H9 (cell line): ENCODE data around the gene MSI2. TPM values are rescaled to one million over a fixed set of nuclear protein-coding genes. Genes with fewer than 3 reads are reported as not detected.

ENCODE experiments used
- DNase-seq: peaks from one replicate; pipeline ENCODE4 v3.0.0-alpha.2; 2017
- H2AFZ ChIP-seq: one replicate; pipeline ENCODE4 v1.6.1; 2013; ENCODE audit warnings: mild to moderate bottlenecking, low read length, control low read depth, moderate library complexity
- H2AK5ac ChIP-seq: 2 replicates; pipeline ENCODE4 v1.6.1; 2013; ENCODE audit warnings: low read length, control low read depth, mixed read lengths; ENCODE audit not compliant: insufficient read length
- H2BK120ac ChIP-seq: one replicate; pipeline ENCODE4 v1.6.1; 2013; ENCODE audit warnings: low read depth, mild to moderate bottlenecking, low read length, control low read depth, inconsistent platforms; ENCODE audit not compliant: poor library complexity, severe bottlenecking
- H2BK12ac ChIP-seq: 2 replicates; pipeline ENCODE4 v1.6.1; 2013; ENCODE audit warnings: low read length, control low read depth, mixed read lengths, low read depth; ENCODE audit not compliant: insufficient read length
- H2BK15ac ChIP-seq: 2 replicates; pipeline ENCODE4 v1.6.1; 2013; ENCODE audit warnings: low read depth, low read length, control low read depth
- H2BK20ac ChIP-seq: one replicate; pipeline ENCODE4 v1.6.1; 2013; ENCODE audit warnings: low read depth, mild to moderate bottlenecking, low read length, control low read depth, inconsistent platforms; ENCODE audit not compliant: poor library complexity, severe bottlenecking
- H2BK5ac ChIP-seq: 2 replicates; pipeline ENCODE4 v1.6.1; 2013; ENCODE audit warnings: low read length, control low read depth, mixed read lengths; ENCODE audit not compliant: insufficient read length
- H3K14ac ChIP-seq: 2 replicates; pipeline ENCODE4 v1.6.1; 2013; ENCODE audit warnings: low read length, control low read depth; ENCODE audit not compliant: insufficient read depth
- H3K18ac ChIP-seq: 2 replicates; pipeline ENCODE4 v1.6.1; 2013; ENCODE audit warnings: low read depth, mild to moderate bottlenecking, mixed read lengths, low read length, control low read depth; ENCODE audit not compliant: insufficient read length
- H3K23ac ChIP-seq: 2 replicates; pipeline ENCODE4 v1.6.1; 2013; ENCODE audit warnings: low read length, control low read depth, mixed read lengths, low read depth; ENCODE audit not compliant: insufficient read length
- H3K23me2 ChIP-seq: 2 replicates; pipeline ENCODE4 v1.6.1; 2013; ENCODE audit warnings: low read depth, mild to moderate bottlenecking, mixed read lengths, low read length, control low read depth; ENCODE audit not compliant: insufficient read length, poor library complexity, severe bottlenecking
- H3K27ac ChIP-seq: 2 replicates; pipeline ENCODE4 v1.5.1; 2013; ENCODE audit warnings: low read length, control low read depth, mixed read lengths, low read depth; ENCODE audit not compliant: insufficient read length
- H3K27me3 ChIP-seq: 2 replicates; pipeline ENCODE4 v1.6.1; 2013; ENCODE audit warnings: low read length, control low read depth, inconsistent platforms; ENCODE audit not compliant: insufficient read depth
- H3K4ac ChIP-seq: 2 replicates; pipeline ENCODE4 v1.6.1; 2013; ENCODE audit warnings: low read depth, mild to moderate bottlenecking, control low read depth, inconsistent platforms, low read length, moderate library complexity
- H3K4me1 ChIP-seq: 2 replicates; pipeline ENCODE4 v1.6.1; 2013; ENCODE audit warnings: low read length, control low read depth, inconsistent platforms; ENCODE audit not compliant: insufficient read depth
- H3K4me2 ChIP-seq: 2 replicates; pipeline ENCODE4 v1.6.1; 2013; ENCODE audit warnings: low read length, control low read depth, mixed read lengths; ENCODE audit not compliant: insufficient read length, insufficient read depth
- H3K56ac ChIP-seq: 2 replicates; pipeline ENCODE4 v1.6.1; 2013; ENCODE audit warnings: low read depth, mild to moderate bottlenecking, mixed read lengths, low read length, control low read depth; ENCODE audit not compliant: insufficient read length
- H3K79me1 ChIP-seq: 2 replicates; pipeline ENCODE4 v1.6.1; 2013; ENCODE audit warnings: low read depth, mild to moderate bottlenecking, moderate library complexity, low read length, control low read depth, inconsistent platforms; ENCODE audit not compliant: insufficient read depth, poor library complexity, severe bottlenecking
- H3K79me2 ChIP-seq: 2 replicates; pipeline ENCODE4 v1.6.1; 2013; ENCODE audit warnings: low read length, control low read depth, inconsistent platforms; ENCODE audit not compliant: insufficient read depth
- H3K9ac ChIP-seq: 2 replicates; pipeline ENCODE4 v1.6.1; 2013; ENCODE audit warnings: low read length, control low read depth, mixed read lengths; ENCODE audit not compliant: insufficient read length; ENCODE audit errors: extremely low read depth
- H3K9me3 ChIP-seq: one replicate; pipeline ENCODE4 v1.6.1; 2013; ENCODE audit warnings: low read depth, low read length, inconsistent platforms; ENCODE audit not compliant: control insufficient read depth
- H3T11ph ChIP-seq: one replicate; pipeline ENCODE4 v1.6.1; 2013; ENCODE audit warnings: mild to moderate bottlenecking, low read length, control low read depth, inconsistent platforms
- H4K20me1 ChIP-seq: one replicate; pipeline ENCODE4 v1.6.1; 2013; ENCODE audit not compliant: control insufficient read depth, insufficient read length, insufficient read depth
- H4K5ac ChIP-seq: 2 replicates; pipeline ENCODE4 v1.6.1; 2013; ENCODE audit warnings: low read depth, mild to moderate bottlenecking, mixed read lengths, low read length, control low read depth; ENCODE audit not compliant: insufficient read length
- H4K8ac ChIP-seq: replicated peaks from 2 replicates; pipeline ENCODE4 v1.6.1; 2013; ENCODE audit warnings: low read length, control low read depth, mixed read lengths, low read depth; ENCODE audit not compliant: insufficient read length
- H4K91ac ChIP-seq: 2 replicates; pipeline ENCODE4 v1.6.1; 2013; ENCODE audit warnings: low read depth, mild to moderate bottlenecking, moderate library complexity, mixed read lengths, low read length, control low read depth; ENCODE audit not compliant: insufficient read length
- H3K27ac Mint-ChIP-seq, 3 experiments: 2 replicates in 2 of 3; 3 replicates in 1 of 3; pipeline ENCODE4 v1.8.0; 2020 to 2021; ENCODE audit warnings: mixed read lengths in 3 of 3, mild to moderate bottlenecking in 1 of 3, moderate library complexity in 1 of 3
- H3K27me3 Mint-ChIP-seq: 2 replicates; pipeline ENCODE4 v1.8.0; 2021; ENCODE audit warnings: low read depth, mild to moderate bottlenecking, moderate library complexity, mixed read lengths
- H3K36me3 Mint-ChIP-seq, 3 experiments: 2 replicates in 2 of 3; 3 replicates in 1 of 3; pipeline ENCODE4 v1.8.0; 2020 to 2021; ENCODE audit warnings: low read depth in 3 of 3, mixed read lengths in 3 of 3; ENCODE audit not compliant: insufficient read depth in 1 of 3
- H3K4me1 Mint-ChIP-seq, 2 experiments: 2 replicates each; pipeline ENCODE4 v1.8.0; 2020; ENCODE audit warnings: mixed read lengths in 2 of 2
- H3K4me3 Mint-ChIP-seq, 2 experiments: 2 replicates in 1 of 2; 3 replicates in 1 of 2; pipeline ENCODE4 v1.8.0; 2020 to 2021; ENCODE audit warnings: mild to moderate bottlenecking in 2 of 2, mixed read lengths in 2 of 2, moderate library complexity in 1 of 2
- H3K9me3 Mint-ChIP-seq, 2 experiments: 2 replicates in 1 of 2; 3 replicates in 1 of 2; pipeline ENCODE4 v1.8.0; 2020; ENCODE audit warnings: mild to moderate bottlenecking in 2 of 2, mixed read lengths in 2 of 2, moderate library complexity in 1 of 2
- CTCF ChIP-seq: fragments of 200-600 bp; sonication (generic); conservative IDR thresholded peaks from 3 replicates; pipeline ENCODE4 v1.8.0; 2021; ENCODE audit warnings: antibody characterized with exemption, mild to moderate bottlenecking
- WGBS: extraction: QIAGEN DNeasy Blood & Tissue Kit; methylation state at CpG from one replicate; pipeline ENCODE4 v1.1.7; 2013; ENCODE audit warnings: missing lambda C conversion rate, low lambda C conversion rate, mixed read lengths; ENCODE audit not compliant: insufficient read length; ENCODE audit errors: extremely low coverage; 5-methylcytosine and 5-hydroxymethylcytosine counted together
- total RNA-seq: library from RNA; stranded (reverse); gene quantifications from 2 replicates; pipeline ENCODE4 v1.2.1, GENCODE V29; 2021

MSI2 gene
- total RNA-seq, 1 experiment from 2014 or later = 98.5 TPM

- Histone ChIP-seq H4K20me1 (no peaks in the 10 kb centered on the region), H4K91ac (no peak overlapping the region), H4K5ac (no peak overlapping the region), H3K79me1 (no peaks in the 10 kb centered on the region), H2AK5ac (no peak overlapping the region), H2BK5ac (no peak overlapping the region), H3K9me3 (no peaks in the 10 kb centered on the region), H2BK20ac (no peak overlapping the region), H3K27me3 (no peaks in the 10 kb centered on the region), H3K79me2 (no peaks in the 10 kb centered on the region), H3K18ac (no peak overlapping the region), H3K27ac (no peak overlapping the region), H3K23me2 (no peaks in the 10 kb centered on the region), H4K8ac (no peak overlapping the region), H2BK120ac (no peak overlapping the region), H3K9ac (no peak overlapping the region), H2BK15ac (no peak overlapping the region), H3K14ac (no peak overlapping the region), H3T11ph (no peak overlapping the region), H3K4ac (no peak overlapping the region), H2AFZ (no peak overlapping the region), H3K23ac (no peak overlapping the region), H3K56ac (no peak overlapping the region), H3K4me1 (no peaks in the 10 kb centered on the region), H3K4me2 (no peak overlapping the region), H2BK12ac (no peak overlapping the region)
- H3K4me1 Mint-ChIP-seq = peaks cover 11 to 19% of the 10 kb centered on the region in 2 experiments
- DNase-seq = no peak
- H3K27ac Mint-ChIP-seq = peak overlapping the region in 1 of 3 experiments; percentile 34; a peak in 1 of 7 replicates
- no peak overlapping the region for H3K4me3 Mint-ChIP-seq
- no CpG with 5 or more reads among the region's 7 CpGs for WGBS
- H3K9me3 Mint-ChIP-seq = no peaks in the 10 kb centered on the region
- no peak for TF ChIP-seq CTCF
- H3K27me3 Mint-ChIP-seq = no peaks in the 10 kb centered on the region
- peaks cover 0 to 4% (median 0%) of the 10 kb centered on the region in 3 experiments; a peak in 5 of 7 replicates for H3K36me3 Mint-ChIP-seq
Measured at GRCh38 chr17:57448759-57449283, 192.5 kb downstream of the MSI2 start.
